HUES64 (cell line): Measurements from ENCODE around the gene VSIG8.

Experiments used
- H3K27ac ChIP-seq: 2 replicates; pipeline ENCODE4 v1.7.0; 2013; ENCODE audit warnings: low read depth, low read length, inconsistent platforms
- H3K27me3 ChIP-seq: 2 replicates; pipeline ENCODE4 v1.6.1; 2013; ENCODE audit warnings: mild to moderate bottlenecking, low read length; ENCODE audit not compliant: insufficient read depth
- H3K36me3 ChIP-seq: 2 replicates; pipeline ENCODE4 v1.6.1; 2013; ENCODE audit warnings: mild to moderate bottlenecking, low read length; ENCODE audit not compliant: insufficient read depth
- H3K4me1 ChIP-seq: 2 replicates; pipeline ENCODE4 v1.6.1; 2013; ENCODE audit warnings: mild to moderate bottlenecking, low read length, moderate library complexity; ENCODE audit not compliant: insufficient read depth
- H3K4me3 ChIP-seq: 2 replicates; pipeline ENCODE4 v1.5.1; 2013; ENCODE audit warnings: mild to moderate bottlenecking, low read length, moderate library complexity
- H3K9ac ChIP-seq: 2 replicates; pipeline ENCODE4 v1.6.1; 2013; ENCODE audit warnings: mild to moderate bottlenecking, low read depth, low read length
- H3K9me3 ChIP-seq: 2 replicates; pipeline ENCODE4 v1.6.1; 2013; ENCODE audit warnings: low read depth, low read length; ENCODE audit not compliant: insufficient read depth
- WGBS: fragments of 150-250, 120-280 bp; methylation state at CpG from one replicate; pipeline ENCODE4 v1.1.7; 2013; ENCODE audit warnings: missing lambda C conversion rate; 5-methylcytosine and 5-hydroxymethylcytosine counted together

Gene VSIG8

DNA sequence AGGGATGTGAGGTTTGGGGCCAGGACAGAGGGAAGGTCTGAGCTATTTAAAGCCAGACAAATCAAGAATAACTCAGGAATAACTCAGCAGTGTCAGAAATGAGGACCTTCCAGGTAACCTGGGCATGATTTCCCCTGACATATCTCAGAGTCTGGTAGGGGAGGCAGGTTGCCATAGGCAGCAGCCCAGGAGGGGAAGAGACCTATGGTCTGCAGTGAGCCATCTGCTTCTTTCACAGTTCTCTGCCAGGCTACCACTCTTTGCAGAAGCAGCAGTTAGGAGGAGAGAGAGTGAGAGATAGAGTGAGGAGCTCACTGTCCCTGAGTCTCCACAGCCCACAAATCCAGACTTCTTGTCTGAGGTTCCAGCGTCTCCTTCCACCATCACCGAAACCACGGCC is 6.3 kb upstream of the VSIG8 start:
- Histone ChIP-seq H3K9ac (no peak overlapping the region), H3K9me3 (no peaks in the 10 kb centered on the region), H3K27me3 (no peaks in the 10 kb centered on the region), H3K36me3 (no peaks in the 10 kb centered on the region), H3K27ac (no peak overlapping the region), H3K4me1 (no peaks in the 10 kb centered on the region; the same call in 1 of the 2 replicates), H3K4me3 (no peak overlapping the region)
- WGBS, result 76% methylated on average over 3 of the region's 3 CpGs

DNA sequence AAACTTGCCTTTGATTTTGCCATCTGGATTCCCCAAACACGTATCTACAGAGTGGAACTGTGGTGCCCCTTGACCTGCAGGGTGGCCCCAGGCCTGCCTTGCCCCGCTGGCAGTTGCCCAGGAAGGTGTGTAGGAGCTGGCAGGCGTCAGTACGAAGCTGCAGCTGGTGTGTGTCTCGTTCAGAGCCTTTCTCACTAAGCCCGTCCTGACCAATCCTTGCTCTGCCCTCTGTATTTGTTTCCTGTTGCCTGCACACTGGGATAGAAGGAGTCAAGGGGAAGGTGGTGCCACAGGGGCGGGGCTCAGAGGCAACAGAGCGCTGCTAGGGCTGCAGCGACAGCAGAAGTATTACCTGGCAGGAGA is 5.2 kb upstream of the VSIG8 start:
- Histone ChIP-seq H3K4me3 (no peak overlapping the region), H3K36me3 (no peaks in the 10 kb centered on the region), H3K27me3 (no peaks in the 10 kb centered on the region), H3K4me1 (no peaks in the 10 kb centered on the region; the same call in 1 of the 2 replicates), H3K27ac (no peak overlapping the region), H3K9me3 (no peaks in the 10 kb centered on the region), H3K9ac (no peak overlapping the region)
- 72% methylated on average over 9 of the region's 9 CpGs for WGBS

DNA sequence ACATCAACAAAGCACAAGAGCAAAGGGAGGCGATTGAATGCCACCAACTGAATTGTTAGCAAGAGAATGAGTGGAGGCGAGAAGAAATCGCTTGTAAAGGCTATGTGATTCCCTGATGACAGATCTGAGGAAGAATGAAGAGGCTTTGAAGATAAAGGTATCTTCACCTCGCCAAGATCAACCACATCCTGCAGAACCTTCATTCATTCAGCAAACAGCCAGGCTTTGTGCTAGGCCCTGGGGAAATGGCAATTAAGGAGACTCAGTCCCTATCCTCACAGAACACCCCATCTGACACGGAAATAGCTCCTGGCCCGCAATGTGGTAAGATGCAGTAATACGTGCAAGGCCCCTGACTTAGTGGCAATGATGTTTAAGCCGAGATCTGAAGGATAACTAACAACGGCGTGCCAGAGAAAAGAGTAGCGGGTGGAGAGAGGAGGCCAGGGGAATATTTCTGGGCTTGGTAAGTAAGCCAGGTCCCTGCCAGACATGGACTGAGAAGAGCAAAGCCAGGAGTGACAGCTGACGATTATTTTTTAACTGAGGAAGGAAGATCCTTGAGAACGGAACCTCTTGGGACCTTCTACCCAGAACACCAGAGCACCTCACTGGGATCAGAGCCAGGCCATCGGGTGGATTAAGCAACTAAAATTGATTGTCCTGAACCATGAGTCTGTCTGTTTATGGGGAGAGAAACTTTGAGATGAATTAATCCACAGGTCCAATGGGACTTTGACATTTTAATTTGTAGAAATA is 4.6 kb upstream of the VSIG8 start:
- no peak overlapping the region for H3K27ac ChIP-seq
- 89% methylated on average over 14 of the region's 14 CpGs for WGBS
- H3K4me3 ChIP-seq, result no peak overlapping the region

DNA sequence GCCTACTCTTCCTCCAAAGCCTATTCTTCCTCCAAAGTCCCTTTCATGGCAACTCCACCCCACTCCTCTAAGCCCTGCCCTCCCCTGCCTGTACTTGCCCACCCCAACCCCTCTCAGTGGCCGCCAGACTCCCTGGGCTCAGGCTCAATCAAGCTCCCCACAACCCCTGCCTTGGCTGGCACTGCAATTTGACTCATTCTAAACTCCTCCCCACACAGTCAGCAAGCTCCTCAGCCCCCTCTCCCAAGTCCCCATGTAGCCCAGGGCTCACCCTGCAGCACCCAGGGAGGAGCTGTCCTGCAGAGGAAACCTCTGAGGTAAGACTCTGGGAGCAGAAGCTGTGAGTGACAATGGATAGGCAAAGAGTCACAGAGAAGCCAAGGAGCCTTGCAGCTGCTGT is 3.6 kb upstream of the VSIG8 start:
- no peak overlapping the region for H3K4me3 ChIP-seq
- H3K9me3 ChIP-seq, result no peaks in the 10 kb centered on the region
- no peak overlapping the region for H3K9ac ChIP-seq
- no peaks in the 10 kb centered on the region for H3K27me3 ChIP-seq
- no peaks in the 10 kb centered on the region; the same call in 1 of the 2 replicates for H3K4me1 ChIP-seq
- H3K27ac ChIP-seq, result no peak overlapping the region
- no peaks in the 10 kb centered on the region for H3K36me3 ChIP-seq
- 68% methylated on average over 1 of the region's 1 CpG for WGBS

More for the DNA sequence above, 4.6 kb upstream of the VSIG8 start:
- no peaks in the 10 kb centered on the region for H3K27me3 ChIP-seq
- H3K36me3 ChIP-seq, result no peaks in the 10 kb centered on the region
- H3K9ac ChIP-seq, result no peak overlapping the region
- no peaks in the 10 kb centered on the region; the same call in 1 of the 2 replicates for H3K4me1 ChIP-seq
- no peaks in the 10 kb centered on the region for H3K9me3 ChIP-seq

DNA sequence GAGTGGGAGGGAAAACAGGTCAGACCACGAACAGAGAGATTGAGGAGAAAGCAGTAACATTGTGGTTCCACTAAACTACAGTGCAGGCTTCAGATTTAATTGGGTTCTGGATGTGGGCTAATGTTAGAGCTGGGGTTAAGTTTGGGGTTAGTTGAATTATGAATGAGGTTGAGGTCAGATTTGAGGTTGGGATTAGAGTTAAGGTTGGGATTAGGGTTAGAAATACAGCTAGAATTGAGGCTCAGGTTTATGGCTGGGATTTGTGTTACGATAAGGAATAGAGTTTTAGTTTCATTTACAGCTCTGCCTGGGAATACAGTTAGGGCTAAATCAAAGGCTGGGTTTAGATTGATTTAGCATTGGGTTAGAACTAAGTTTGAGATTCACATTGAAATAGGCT is 1.8 kb upstream of the VSIG8 start:
- Histone ChIP-seq H3K36me3 (no peaks in the 10 kb centered on the region), H3K9ac (no peak overlapping the region), H3K27me3 (no peaks in the 10 kb centered on the region), H3K4me1 (no peaks in the 10 kb centered on the region; the same call in 1 of the 2 replicates), H3K9me3 (no peaks in the 10 kb centered on the region), H3K4me3 (no peak overlapping the region), H3K27ac (no peak overlapping the region)
- 94% methylated on average over 2 of the region's 2 CpGs for WGBS

DNA sequence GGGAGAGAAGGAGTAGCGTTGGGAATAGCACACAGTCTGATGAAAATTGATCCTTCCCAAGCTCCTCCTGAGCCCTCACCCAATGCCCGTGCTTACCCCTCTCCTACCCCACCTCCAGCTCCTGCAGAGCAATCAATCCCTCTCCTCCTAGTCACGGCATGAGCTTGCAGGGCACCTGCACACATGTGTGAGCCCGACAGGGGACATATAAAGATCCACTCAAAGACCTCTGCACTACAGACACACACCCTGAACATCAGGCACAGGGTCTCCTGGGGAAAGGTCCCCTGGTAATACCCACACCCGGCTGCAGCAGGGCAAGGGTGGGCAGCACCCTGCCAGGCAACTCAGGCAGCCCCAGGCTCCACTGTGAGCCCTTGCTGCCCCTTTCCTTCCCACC is 426 bp downstream of the VSIG8 start:
- Histone ChIP-seq H3K9me3 (no peaks in the 10 kb centered on the region), H3K9ac (no peak overlapping the region), H3K36me3 (no peaks in the 10 kb centered on the region), H3K27ac (no peak overlapping the region), H3K27me3 (0 out of 2 replicates have a peak, but pooled peaks cover under 1% of the 10 kb centered on the region), H3K4me1 (no peaks in the 10 kb centered on the region; the same call in 1 of the 2 replicates), H3K4me3 (no peak overlapping the region)
- 73% methylated on average over 5 of the region's 5 CpGs for WGBS

DNA sequence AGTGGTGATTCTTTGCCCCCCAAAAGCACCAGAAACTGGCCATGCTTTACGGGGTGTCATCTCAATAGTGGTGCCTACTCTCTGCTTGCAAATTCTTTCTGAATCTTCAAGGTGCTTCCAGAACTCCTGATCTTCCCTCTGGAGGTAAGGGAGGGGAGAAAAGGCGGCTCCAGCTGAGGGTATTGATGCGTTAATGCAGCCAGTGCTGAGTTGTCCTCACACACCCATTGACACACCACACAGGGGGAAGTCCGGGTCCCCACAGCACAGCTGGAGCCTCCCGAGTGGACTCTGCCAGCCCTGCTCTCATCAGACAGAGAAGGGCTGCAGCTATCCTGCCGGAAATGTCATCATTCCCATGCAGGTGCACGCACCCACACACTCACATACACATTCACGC is 1.2 kb downstream of the VSIG8 start:
- no peak overlapping the region for H3K27ac ChIP-seq
- no peaks in the 10 kb centered on the region for H3K9me3 ChIP-seq
- H3K9ac ChIP-seq, result no peak overlapping the region
- peaks cover 8% of the 10 kb centered on the region for H3K27me3 ChIP-seq
- WGBS, result 73% methylated on average over 8 of the region's 8 CpGs
- no peaks in the 10 kb centered on the region; the same call in 1 of the 2 replicates for H3K4me1 ChIP-seq
- no peak overlapping the region for H3K4me3 ChIP-seq
- H3K36me3 ChIP-seq, result no peaks in the 10 kb centered on the region

DNA sequence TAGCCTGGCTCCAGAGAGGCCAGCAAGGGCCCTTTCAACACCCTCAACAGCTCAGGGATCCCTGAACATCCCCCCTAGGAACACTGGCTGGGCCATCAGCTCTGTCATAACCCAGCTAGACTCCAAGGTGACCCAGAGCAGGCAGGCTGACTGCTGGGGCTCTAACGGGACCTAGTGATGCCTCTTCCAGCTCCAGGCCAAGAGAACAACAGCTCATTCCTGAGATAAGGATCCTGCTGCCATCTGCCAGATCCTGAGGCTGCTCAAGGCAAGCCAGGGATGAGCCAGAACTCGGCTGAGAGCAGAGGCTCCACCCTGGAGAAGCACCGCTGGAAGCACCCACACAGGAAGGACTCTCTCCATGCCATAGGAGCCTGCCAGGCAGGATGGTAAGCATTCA is 2.0 kb downstream of the VSIG8 start:
- Histone ChIP-seq H3K9ac (no peak overlapping the region), H3K4me1 (no peaks in the 10 kb centered on the region), H3K27me3 (peaks cover 16% of the 10 kb centered on the region), H3K4me3 (no peak overlapping the region), H3K36me3 (no peaks in the 10 kb centered on the region), H3K27ac (no peak overlapping the region), H3K9me3 (no peaks in the 10 kb centered on the region)
- WGBS, result 76% methylated on average over 3 of the region's 3 CpGs

DNA sequence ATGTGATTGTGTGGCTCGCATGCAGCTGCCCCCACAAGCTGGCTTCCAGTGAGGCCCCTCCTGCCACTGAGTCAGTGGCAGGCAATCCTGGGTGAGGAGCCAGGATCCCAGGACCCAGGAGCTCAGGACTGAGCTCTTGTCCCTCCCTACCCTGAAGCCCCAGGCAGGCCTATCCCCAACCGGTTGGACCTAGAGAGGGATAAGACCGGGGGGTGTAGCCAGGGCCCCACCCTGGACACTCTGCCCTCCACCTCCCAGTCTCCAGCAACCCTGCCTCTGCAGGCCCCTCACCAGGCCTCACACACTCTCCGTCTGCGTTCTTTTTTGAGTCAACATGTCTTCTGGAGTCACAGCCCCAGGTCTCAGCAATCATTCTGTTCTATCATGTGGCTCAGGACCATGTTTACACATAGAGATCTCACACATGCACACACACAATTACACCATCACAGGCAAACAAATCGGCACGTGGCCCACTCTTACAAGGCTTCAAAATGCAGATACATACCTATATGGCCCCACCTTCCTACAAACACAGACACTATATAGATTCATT is 2.6 kb downstream of the VSIG8 start:
- Histone ChIP-seq H3K27me3 (peaks cover 22% of the 10 kb centered on the region), H3K4me3 (no peak overlapping the region), H3K4me1 (no peaks in the 10 kb centered on the region), H3K9me3 (no peaks in the 10 kb centered on the region), H3K36me3 (no peaks in the 10 kb centered on the region), H3K27ac (no peak overlapping the region), H3K9ac (no peak overlapping the region)
- WGBS, result 91% methylated on average over 7 of the region's 7 CpGs

DNA sequence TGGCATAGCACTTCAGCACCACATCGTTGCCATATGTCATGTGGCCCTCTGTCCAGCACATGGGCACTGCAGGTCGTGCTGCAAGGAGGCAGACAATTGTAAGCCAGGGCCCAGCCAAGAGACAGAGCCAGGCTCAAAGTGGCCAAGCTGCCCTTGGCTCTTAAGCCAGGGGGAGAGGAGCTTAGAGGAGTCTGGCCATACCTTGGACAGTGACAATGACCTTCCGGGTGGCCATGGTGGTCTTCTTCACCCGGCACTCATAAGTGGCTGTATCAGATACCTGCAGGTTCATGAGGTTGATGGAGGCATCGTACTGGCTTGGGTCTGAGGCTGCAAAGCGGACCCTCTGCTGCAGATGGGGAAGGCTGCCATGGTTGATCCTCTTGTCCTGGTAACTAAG is 4.6 kb downstream of the VSIG8 start:
- Histone ChIP-seq H3K4me1 (peaks cover 5% of the 10 kb centered on the region; the same call in 1 of the 2 replicates), H3K9ac (no peak overlapping the region), H3K27ac (no peak overlapping the region), H3K27me3 (peaks cover 41% of the 10 kb centered on the region), H3K4me3 (no peak overlapping the region), H3K9me3 (no peaks in the 10 kb centered on the region), H3K36me3 (no peaks in the 10 kb centered on the region)
- whole genome bisulfite sequencing, result 90% methylated on average over 6 of the region's 6 CpGs

DNA sequence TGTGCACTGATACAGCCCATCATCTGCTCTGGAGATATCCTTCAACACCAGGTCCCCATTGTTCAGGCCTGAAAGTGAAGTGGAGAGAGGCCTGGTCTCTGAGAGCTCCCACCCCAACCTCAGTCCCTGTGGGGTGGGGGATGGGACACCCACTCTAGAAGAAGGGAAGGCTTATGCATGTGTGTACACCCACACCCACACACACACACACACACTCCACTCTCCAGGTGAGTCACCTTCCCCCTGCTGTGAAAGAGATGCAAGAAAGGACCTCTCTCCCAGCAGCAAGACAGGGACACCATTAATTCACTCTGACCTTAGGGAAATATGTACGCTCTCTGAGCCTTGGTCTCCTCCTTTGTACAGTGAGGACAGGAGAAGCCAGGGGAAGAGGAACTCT is 5.9 kb downstream of the VSIG8 start:
- no peak overlapping the region for H3K27ac ChIP-seq
- H3K4me3 ChIP-seq, result no peak overlapping the region
- 100% methylated on average over 1 of the region's 1 CpG for WGBS
- peaks cover 48% of the 10 kb centered on the region for H3K27me3 ChIP-seq
- no peaks in the 10 kb centered on the region for H3K36me3 ChIP-seq
- no peaks in the 10 kb centered on the region for H3K9me3 ChIP-seq
- no peak overlapping the region for H3K9ac ChIP-seq
- H3K4me1 ChIP-seq, result peaks cover 5% of the 10 kb centered on the region; the same call in 1 of the 2 replicates
